K562 (cell line): ENCODE data around the gene GATAD2B. TPM values are rescaled to one million over a fixed set of nuclear protein-coding genes. Genes with fewer than 3 reads are reported as not detected.
A peak's percentile ranks its signal among the peaks of the same experiment; 100 is the strongest.

Experiments used
- ATAC-seq: fragments of 200-7000 bp; cut with Tn5 transposase; 3 replicates; pipeline ENCODE4 v1.9.1; 2020; ENCODE audit warnings: moderate library complexity
- BruUV-seq: library from RNA; stranded (reverse); fragments of 400-500 nt; replicated peaks from 2 replicates; lab custom pipeline; 2021; lab: Mats Ljungman, UMichigan
- CTCF ChIA-PET: fragments of 300-600 bp; formaldehyde crosslinking; extraction: SDS; loops from one replicate; lab custom pipeline; 2021; ENCODE audit warnings: low intra/inter-chr PET ratio; lab: Yijun Ruan, JAX
- POLR2A ChIA-PET: fragments of 300-600, 350-650 bp; sonication (Branson Sonifier 250); formaldehyde crosslinking; extraction: SDS; loops from one replicate; lab custom pipeline; 2021; ENCODE audit warnings: antibody characterized with exemption, inconsistent platforms; lab: Yijun Ruan, JAX
- DNase-seq, 4 experiments: peaks; one replicate each; pipeline versions ENCODE4 v3.0.0 to v3.0.0-alpha.2; 2011 to 2018; ENCODE audit warnings: low spot score in 3 of 4, mixed read lengths in 3 of 4; ENCODE audit errors: extremely low read depth in 1 of 4
- FAIRE-seq: peaks from 2 replicates; lab custom pipeline; 2011; peaks lifted over from hg19 to GRCh38; lab: Jason Lieb, UNC
- H2AFZ ChIP-seq: 2 replicates; pipeline ENCODE4 v1.6.0; 2011; ENCODE audit warnings: low read depth, low read length, control low read depth, inconsistent platforms
- H3K27ac ChIP-seq: fragments of 200-600 bp; 3 replicates; pipeline ENCODE4 v1.8.0; 2011; ENCODE audit warnings: low read depth, mild to moderate bottlenecking, control low read depth, inconsistent platforms, low read length, moderate library complexity, mixed read lengths; ENCODE audit errors: extremely low read depth
- H3K27me3 ChIP-seq, 2 experiments: fragments of 300-600 bp in 1 of 2; 2 replicates in 1 of 2; 3 replicates in 1 of 2; pipeline versions ENCODE4 v1.6.0 to v1.8.0; 2011; ENCODE audit warnings: inconsistent platforms in 2 of 2, low read length in 2 of 2, mild to moderate bottlenecking in 1 of 2, mixed read lengths in 1 of 2, moderate library complexity in 1 of 2; ENCODE audit not compliant: control insufficient read depth in 2 of 2, insufficient read depth in 2 of 2
- H3K36me3 ChIP-seq: fragments of 300-600 bp; 3 replicates; pipeline ENCODE4 v1.8.0; 2011; ENCODE audit warnings: mild to moderate bottlenecking, low read length, inconsistent platforms; ENCODE audit not compliant: control insufficient read depth, insufficient read depth
- H3K4me1 ChIP-seq, 2 experiments: fragments of 200-600 bp in 1 of 2; replicated peaks in 1 of 2; 2 replicates in 1 of 2; 3 replicates in 1 of 2; pipeline versions ENCODE4 v1.5.1 to v1.8.0; 2011; ENCODE audit warnings: inconsistent platforms in 2 of 2, low read length in 2 of 2, mild to moderate bottlenecking in 1 of 2, mixed read lengths in 1 of 2, moderate library complexity in 1 of 2; ENCODE audit not compliant: control insufficient read depth in 2 of 2, insufficient read depth in 2 of 2
- H3K4me2 ChIP-seq: 2 replicates; pipeline ENCODE4 v1.6.1; 2011; ENCODE audit warnings: low read length, control low read depth, inconsistent platforms, mixed read lengths; ENCODE audit not compliant: insufficient read depth
- H3K4me3 ChIP-seq: fragments of 200-600 bp; sonication (generic), shearing (Covaris generic); 2 replicates; pipeline ENCODE4 v1.5.1; 2016; ENCODE audit warnings: control low read depth, inconsistent platforms
- H3K79me2 ChIP-seq: fragments of 200-600 bp; 3 replicates; pipeline ENCODE4 v1.8.0; 2011; ENCODE audit warnings: low read length, inconsistent platforms; ENCODE audit not compliant: control insufficient read depth, insufficient read depth
- H3K9ac ChIP-seq, 2 experiments: 2 replicates each; pipeline versions ENCODE4 v1.6.0 to v1.6.1; 2011; ENCODE audit warnings: low read depth in 2 of 2, low read length in 2 of 2, control low read depth in 1 of 2, inconsistent platforms in 1 of 2, mild to moderate bottlenecking in 1 of 2, mixed read lengths in 1 of 2; ENCODE audit not compliant: insufficient read depth in 1 of 2
- H3K9me1 ChIP-seq: one replicate; pipeline ENCODE4 v1.6.0; 2011; ENCODE audit warnings: inconsistent platforms, mild to moderate bottlenecking, low read length, moderate library complexity; ENCODE audit not compliant: control insufficient read depth, insufficient read depth
- H3K9me3 ChIP-seq: replicated peaks from 2 replicates; pipeline ENCODE4 v1.5.1; 2011; ENCODE audit warnings: low read depth, low read length, inconsistent platforms; ENCODE audit not compliant: control insufficient read depth, insufficient read depth
- H4K20me1 ChIP-seq: replicated peaks from 2 replicates; pipeline ENCODE4 v1.6.1; 2011; ENCODE audit warnings: low read length, inconsistent platforms, mixed read lengths; ENCODE audit not compliant: control insufficient read depth, insufficient read depth
- BCLAF1 ChIP-seq, 2 experiments: fragments of 450-650 bp in 1 of 2; IDR thresholded peaks; 2 replicates each; pipeline ENCODE4 v1.6.1; 2011 to 2017; ENCODE audit warnings: low read depth in 2 of 2, antibody characterized with exemption in 1 of 2, borderline replicate concordance in 1 of 2, low read length in 1 of 2, mild to moderate bottlenecking in 1 of 2, mixed read lengths in 1 of 2; ENCODE audit not compliant: control insufficient read depth in 1 of 2
- DPF2 ChIP-seq: fragments of 450-650 bp; IDR thresholded peaks from 2 replicates; pipeline ENCODE4 v1.6.1; 2016
- EP300 ChIP-seq: IDR thresholded peaks from 2 replicates; pipeline ENCODE4 v1.6.1; 2012; ENCODE audit warnings: low read length, improper control_type of control experiment
- GTF2E2 ChIP-seq: fragments of 200-800 bp; sonication (Bioruptor generic); IDR thresholded peaks from 2 replicates; pipeline ENCODE4 v1.6.1; 2016; ENCODE audit warnings: missing genetic modification characterization, missing compliant biosample characterization
- HBP1 ChIP-seq: fragments of 450-650 bp; formaldehyde crosslinking; IDR thresholded peaks from 2 replicates; pipeline ENCODE4 v1.4.0; 2022; ENCODE audit warnings: missing genetic modification characterization
- HDAC2 ChIP-seq: fragments of 450-650 bp; IDR thresholded peaks from 2 replicates; pipeline ENCODE4 v1.6.1; 2016; ENCODE audit warnings: mild to moderate bottlenecking
- PURB ChIP-seq: sonication (generic); formaldehyde crosslinking; IDR thresholded peaks from 2 replicates; pipeline ENCODE4 v1.9.0; 2021; ENCODE audit warnings: low read depth, mild to moderate bottlenecking, missing genetic modification reagents
- TCF7 ChIP-seq: sonication (generic); IDR thresholded peaks from 2 replicates; pipeline ENCODE4 v1.6.1; 2016; ENCODE audit warnings: antibody characterized with exemption, borderline replicate concordance
- TFAP4 ChIP-seq: sonication (generic); formaldehyde crosslinking; IDR thresholded peaks from 2 replicates; pipeline ENCODE4 v1.8.0; 2022; ENCODE audit warnings: missing genetic modification reagents, mild to moderate bottlenecking, moderate library complexity, borderline replicate concordance
- ZNF124 ChIP-seq: sonication (generic); formaldehyde crosslinking; IDR thresholded peaks from 2 replicates; pipeline ENCODE4 v1.8.1; 2022; ENCODE audit warnings: missing genetic modification reagents
- ZNF175 ChIP-seq: fragments of 200-800 bp; sonication (Bioruptor generic); IDR thresholded peaks from 2 replicates; pipeline ENCODE4 v1.6.1; 2016; ENCODE audit warnings: low read depth, mild to moderate bottlenecking, missing genetic modification characterization, missing compliant biosample characterization
- ZNF384 ChIP-seq: IDR thresholded peaks from 2 replicates; pipeline ENCODE4 v1.6.1; 2012; ENCODE audit warnings: low read depth, low read length, improper control_type of control experiment
- ZNF589 ChIP-seq: fragments of 200-800 bp; sonication (Bioruptor generic); IDR thresholded peaks from 2 replicates; pipeline ENCODE4 v1.6.1; 2016; ENCODE audit warnings: low read depth, missing genetic modification characterization, missing compliant biosample characterization
- ZNF695 ChIP-seq: fragments of 450-650 bp; formaldehyde crosslinking; IDR thresholded peaks from 2 replicates; pipeline ENCODE4 v1.4.0; 2020; ENCODE audit warnings: mild to moderate bottlenecking, moderate library complexity
- WGBS: fragments of 100-300 bp; shearing (Covaris generic); methylation state at CpG from one replicate; pipeline ENCODE4 v1.1.6; 2016; ENCODE audit warnings: low coverage, mixed read lengths; ENCODE audit not compliant: insufficient coverage; ENCODE audit errors: missing lambda C conversion rate; 5-methylcytosine and 5-hydroxymethylcytosine counted together
- in situ Hi-C: fragments of 300-500 bp; cut with MboI; formaldehyde crosslinking; loops from 4 replicates; pipeline ENCODE4 v1.15.0; 2018; ENCODE audit warnings: inconsistent platforms, mixed read lengths
- intact Hi-C: fragments of 100-400 bp; cut with micrococcal nuclease; formaldehyde crosslinking; loops from 2 replicates; pipeline ENCODE4 v1.14.2; 2022
- polyA plus RNA-seq, 8 experiments: library from polyadenylated mRNA; depleted of rRNA in 4 of 8; stranded (reverse) in 5 of 8; unstranded in 3 of 8; fragments of >200 nt; fragmentation: Nextera tagmentation in 2 of 8; fragmentation: Illumina TruSeq in 1 of 8; extraction: Ambion mirVana in 2 of 8; extraction: Trizol in 1 of 8; gene quantifications; 2 replicates each; pipeline versions ENCODE4 v1.2.1 to v1.2.3, GENCODE V29; 2011 to 2014; ENCODE audit warnings: inconsistent platforms in 1 of 8, missing spikeins in 1 of 8
- total RNA-seq, 7 experiments: library from RNA; depleted of rRNA in 6 of 7; stranded (reverse); fragments of >200 nt in 6 of 7; fragmentation: Illumina TruSeq in 2 of 7; extraction: Trizol in 2 of 7; gene quantifications; 2 replicates each; pipeline versions ENCODE4 v1.2.1 to v1.2.3, GENCODE V29; 2011 to 2021; ENCODE audit warnings: low replicate concordance in 1 of 7

GATAD2B gene
- total and polyA plus RNA-seq, 9 of the 15 experiments (the other 6 are each of a cell fraction or from before 2014, with no cell fraction given): 1.5 to 40.2 (median 4.9) TPM

- Histone ChIP-seq H3K9me3 (no peaks in the 10 kb centered on the region), H3K9me1 (peaks cover 5% of the 10 kb centered on the region), H4K20me1 (peaks cover 19% of the 10 kb centered on the region), H3K4me1 (peaks cover 7 to 32% of the 10 kb centered on the region in 2 experiments), H3K79me2 (peaks cover 76% of the 10 kb centered on the region), H3K27ac (no peak overlapping the region), H3K27me3 (no peaks in the 10 kb centered on the region), H3K36me3 (peaks cover 9% of the 10 kb centered on the region; the same call in 2 of the 3 replicates), H3K4me2 (no peak overlapping the region), H3K4me3 (no peak overlapping the region), H3K9ac (no peak overlapping the region), H2AFZ (no peak overlapping the region)
- intact Hi-C loops: loop anchor here (5.0 kb wide), 1 partner anchor 39 kb away; the partner anchor contains the start of gene GATAD2B
- ATAC-seq: no peak
- ChIA-PET CTCF (no interaction called here), POLR2A (interaction anchor here (0.8 to 0.9 kb wide), 2 partner anchors 38 to 107 kb away, joined by 3 read pairs; partner anchors contain the start of gene RPS27)
- in situ Hi-C loops: no loop called here
- BruUV-seq: no TSS peak
- FAIRE-seq: peak; percentile 57
- DNase-seq: peak in 3 of 4 experiments; percentile 39 to 56 (median 40)
- 18% methylated on average over 4 of the region's 4 CpGs for WGBS
- no peak for TF ChIP-seq ZNF695 (CRISPR knock-in tag)
- peak; percentile 68; the same call in 1 of the 2 replicates for TF ChIP-seq TCF7
- TF ChIP-seq BCLAF1 (IDR thresholded peaks at IDR 0.05; ENCODE audit: borderline replicate concordance in 1 of 2, control insufficient read depth in 1 of 2, low read depth in 2 of 2, low read length in 1 of 2): no peak
- no peak for TF ChIP-seq ZNF589 (CRISPR knock-in tag)
- TF ChIP-seq TFAP4 (CRISPR knock-in tag): no peak
- TF ChIP-seq ZNF175 (CRISPR knock-in tag): no peak
- no peak for TF ChIP-seq ZNF124 (CRISPR knock-in tag)
- TF ChIP-seq HBP1 (CRISPR knock-in tag): no peak
- TF ChIP-seq HDAC2: no peak
- TF ChIP-seq EP300: peak; percentile 34; the same call in 1 of the 2 replicates
- no peak for TF ChIP-seq GTF2E2 (tag)
- TF ChIP-seq DPF2: 0 out of 2 replicates have a peak, but pooled peaks have one; percentile 33
- TF ChIP-seq PURB (CRISPR knock-in tag): no peak
- no peak for TF ChIP-seq ZNF384
Measured at GRCh38 chr1:153883223-153883622, 39.5 kb downstream of the GATAD2B start.
